Stimulated activated CD4-positive, alpha-beta T cell treated with anti-CD3 and anti-CD28 coated beads, TNF-alpha, amount 100 ng/mL, for 48 hours (primary cell): ENCODE data around the gene TWIST2.

Experiments
- DNase-seq, 3 donors: peaks; one replicate each; pipeline ENCODE4 v3.0.0-alpha.2; 2020; ENCODE audit warnings: low read depth in 3 of 3

TWIST2 gene

DNA sequence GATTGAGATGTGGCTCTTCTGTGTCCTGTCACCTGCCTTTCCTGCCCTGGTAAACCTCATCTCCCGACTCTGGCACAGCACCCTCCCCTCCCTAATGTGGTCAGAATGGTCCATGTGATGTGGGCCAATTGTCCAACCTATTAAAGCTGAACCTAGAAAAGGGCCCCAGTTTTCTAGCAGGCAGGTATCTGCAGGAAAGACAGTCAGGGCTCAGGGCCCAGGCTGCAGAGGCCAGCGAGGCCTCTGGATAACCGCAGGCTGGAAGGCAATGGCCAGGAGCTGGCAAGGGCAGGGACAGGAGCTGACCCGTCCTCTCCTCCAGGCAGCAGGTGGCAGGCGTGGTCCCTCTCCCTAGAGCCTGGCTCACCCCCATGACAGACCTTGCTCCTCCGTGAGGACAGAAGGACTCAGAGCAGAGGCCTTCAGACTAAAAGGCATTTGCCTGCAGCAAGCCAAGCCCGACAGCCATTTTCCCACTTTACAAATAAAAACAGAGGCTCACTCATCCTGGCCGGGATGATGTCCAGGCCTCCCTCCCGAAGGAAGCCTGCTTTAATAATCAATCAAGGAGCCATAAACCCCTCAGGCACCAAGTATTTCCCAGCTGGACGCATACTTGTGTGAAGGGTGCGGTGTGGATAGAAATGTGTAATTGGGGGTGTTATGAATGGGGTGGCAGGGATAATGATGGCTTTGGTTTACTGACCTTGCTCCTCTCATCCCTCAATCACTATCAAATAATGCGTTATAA is 107.1 kb downstream of the TWIST2 start:
- DNase-seq: no peak

DNA sequence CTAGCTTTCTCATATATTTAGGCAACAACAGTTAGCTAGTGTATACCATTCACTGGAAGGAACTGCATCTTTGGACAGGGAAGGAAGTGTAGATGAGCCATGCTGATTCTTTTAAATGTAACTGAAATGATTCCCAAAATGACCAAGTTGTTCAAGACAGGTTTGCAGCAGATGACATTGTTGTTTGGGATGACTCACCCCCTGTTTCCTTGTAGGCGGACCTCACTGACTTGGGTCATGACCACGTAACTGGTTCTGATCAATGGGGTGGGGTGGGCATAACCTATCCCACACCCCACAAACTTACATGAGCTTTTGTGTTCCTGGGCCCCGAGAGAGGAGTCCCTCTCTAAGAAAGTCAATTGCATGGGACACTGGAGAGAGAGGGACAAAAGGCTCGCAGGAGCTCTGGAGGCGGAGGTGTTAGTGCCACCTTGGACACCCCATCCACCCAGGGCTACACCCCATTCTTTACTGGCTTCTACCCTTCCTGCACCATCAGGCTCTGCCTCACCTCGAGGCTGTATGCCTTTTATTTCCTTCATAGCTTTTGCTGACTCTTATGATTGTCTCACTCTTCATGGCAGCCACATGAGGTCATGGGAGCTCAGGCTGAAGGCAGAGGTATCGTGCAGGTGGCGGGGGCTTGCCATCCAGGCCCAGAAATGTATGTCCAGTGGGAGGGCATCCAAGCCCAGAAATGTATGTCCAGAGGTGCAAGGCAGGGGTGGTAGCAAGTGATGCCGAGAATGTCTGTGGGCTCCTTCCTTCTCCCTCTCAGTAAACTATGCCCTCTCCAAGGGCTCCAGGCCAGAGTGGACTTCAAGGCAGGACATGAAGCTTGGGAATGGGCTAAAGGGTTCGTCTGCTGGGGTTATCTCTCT is 108.0 kb downstream of the TWIST2 start:
- no peak for DNase-seq

DNA sequence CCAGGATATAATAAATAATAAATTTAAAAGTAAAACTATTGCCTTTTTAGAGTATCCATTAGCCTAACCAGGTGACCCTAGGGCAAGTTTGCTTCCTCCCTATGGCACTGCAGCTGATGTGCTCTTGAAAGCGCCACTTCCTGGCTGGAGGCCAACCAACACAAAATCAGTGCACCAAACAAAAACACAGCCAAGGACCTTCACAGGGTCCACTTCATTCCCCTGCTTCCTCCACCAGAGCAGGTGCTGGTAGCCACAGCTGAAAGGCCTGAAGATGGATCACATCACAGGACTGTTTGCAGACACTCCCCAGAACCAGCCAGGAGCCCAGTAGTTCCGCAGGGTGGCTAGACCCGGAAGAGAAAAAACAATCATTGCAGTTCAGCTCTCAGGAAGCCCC is 108.8 kb downstream of the TWIST2 start:
- DNase-seq: no peak
